Peyer's patch (tissue), 4 donors: ENCODE data around the gene AKT1. TPM values are rescaled to one million over a fixed set of nuclear protein-coding genes. Genes with fewer than 3 reads are reported as not detected.

Source experiments
- DNase-seq, 3 donors: peaks; one replicate each; pipeline ENCODE4 v3.0.0-alpha.2; 2017 to 2019
- H3K27ac ChIP-seq, 4 donors: fragments of 200-600 bp; sonication (generic); one replicate each; pipeline ENCODE4 v1.5.1; 2016 to 2019
- H3K27me3 ChIP-seq, 2 donors: fragments of 200-600 bp; sonication (generic); one replicate each; pipeline ENCODE4 v1.5.1; 2019
- H3K36me3 ChIP-seq, 3 donors: fragments of 200-600 bp; sonication (generic); one replicate each; pipeline ENCODE4 v1.5.1; 2016 to 2019
- H3K4me1 ChIP-seq, 4 donors: fragments of 200-600 bp; sonication (generic); one replicate each; pipeline ENCODE4 v1.5.1; 2016 to 2019
- H3K4me3 ChIP-seq, 4 donors: fragments of 200-600 bp; sonication (generic); 1 replicate in 3 of 4; 2 replicates in 1 of 4; pipeline ENCODE4 v1.5.1; 2016 to 2019; ENCODE audit warnings: mild to moderate bottlenecking in 1 of 4
- H3K9me3 ChIP-seq, 4 donors: fragments of 200-600 bp; sonication (generic); one replicate each; pipeline ENCODE4 v1.5.1; 2016 to 2019; ENCODE audit warnings: mild to moderate bottlenecking in 1 of 4
- POLR2A ChIP-seq, 2 donors: fragments of 450-650 bp; IDR thresholded peaks; one replicate each; pipeline ENCODE4 v1.5.1; 2017; ENCODE audit warnings: antibody characterized with exemption in 2 of 2, mild to moderate bottlenecking in 2 of 2, moderate library complexity in 2 of 2
- total RNA-seq, 4 donors: library from RNA; depleted of rRNA; stranded (reverse); fragments of >200 nt; gene quantifications; one replicate each; pipeline ENCODE4 v1.1.0, GENCODE V29; 2016
- TF ChIP-seq, protein P1 (sequence below), 6 experiments: fragments of 450-650 bp in 4 of 6; fragments of 200-600 bp in 2 of 6; sonication (generic) in 1 of 6; IDR thresholded peaks; one replicate each; pipeline ENCODE4 v1.5.1; 2017 to 2019; ENCODE audit warnings: antibody characterized with exemption in 6 of 6, mild to moderate bottlenecking in 3 of 6, moderate library complexity in 1 of 6

The AKT1 gene
- total RNA-seq, 4 donors from 2014 or later = 85.6 to 259 (median 111) TPM

DNA sequence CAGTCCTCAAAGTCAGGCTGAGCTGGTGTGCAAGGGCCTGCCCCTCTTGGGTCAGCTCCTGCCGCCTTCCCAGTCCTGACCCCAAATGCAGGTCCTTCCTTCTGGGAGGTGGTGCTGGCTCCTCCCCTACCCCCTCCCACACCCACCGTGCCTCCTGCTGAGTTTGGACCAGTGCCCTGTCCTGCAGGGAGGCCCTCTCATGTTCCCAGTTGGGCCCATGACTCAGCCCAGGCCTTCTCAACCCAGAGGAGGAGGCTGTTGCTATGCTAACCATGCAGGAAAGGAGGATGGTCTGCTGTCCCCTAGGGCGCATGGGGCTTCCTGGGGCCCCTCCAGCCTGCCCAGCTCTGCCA lies 9.8 kb upstream of the AKT1 start:
- H3K4me1 ChIP-seq = peaks cover 6 to 24% (median 9%) of the 10 kb centered on the region in 4 donors
- no peak overlapping the region for H3K27ac ChIP-seq
- H3K9me3 ChIP-seq = no peaks in the 10 kb centered on the region

DNA sequence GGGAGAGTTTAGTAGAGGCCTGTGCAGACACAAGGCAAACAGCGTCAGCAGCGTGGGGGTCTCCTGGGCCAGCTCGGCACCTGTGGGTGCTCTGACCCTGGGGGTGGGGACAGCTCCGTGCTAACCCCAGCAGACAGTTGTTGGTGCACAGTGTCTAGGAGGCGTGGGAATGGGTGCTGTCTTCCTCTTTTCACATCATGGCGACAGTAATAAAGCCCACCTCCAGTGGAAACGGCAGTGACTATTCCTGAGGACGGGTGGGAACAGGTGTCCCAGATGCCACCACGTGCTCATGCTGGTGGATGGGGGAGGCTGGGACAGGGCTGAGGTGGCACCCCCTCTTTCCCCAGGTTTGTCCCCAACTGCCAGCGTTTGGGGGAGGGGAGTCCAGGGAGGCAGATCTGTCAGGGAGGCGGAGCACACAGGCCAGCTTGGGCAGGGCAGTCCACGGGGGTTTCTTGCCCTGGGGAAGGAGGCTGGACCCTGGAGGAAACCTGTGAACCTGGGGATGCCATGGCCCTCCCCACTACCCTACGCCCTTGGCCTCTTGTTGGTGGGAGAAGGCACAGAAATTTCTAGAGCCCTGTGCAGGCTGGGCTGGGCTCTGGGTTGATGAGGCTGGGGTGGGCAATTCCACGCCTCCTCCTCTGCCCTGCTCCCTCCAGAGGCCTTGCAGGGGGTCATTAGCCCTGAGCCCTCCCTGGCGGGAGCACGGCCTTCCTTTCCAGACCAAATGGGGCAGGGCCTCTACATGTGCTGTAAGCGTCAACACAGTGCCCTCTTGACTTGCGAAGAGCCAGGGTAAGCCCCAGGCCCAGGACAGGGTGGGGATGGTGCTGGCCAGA lies 9.2 kb upstream of the AKT1 start:
- Histone ChIP-seq H3K27ac (no peak overlapping the region), H3K4me3 (no peak overlapping the region), H3K4me1 (peaks cover 6 to 29% (median 11%) of the 10 kb centered on the region in 4 donors), H3K9me3 (no peaks in the 10 kb centered on the region), H3K27me3 (no peaks in the 10 kb centered on the region), H3K36me3 (no peaks in the 10 kb centered on the region)
- TF ChIP-seq, protein P1, sequence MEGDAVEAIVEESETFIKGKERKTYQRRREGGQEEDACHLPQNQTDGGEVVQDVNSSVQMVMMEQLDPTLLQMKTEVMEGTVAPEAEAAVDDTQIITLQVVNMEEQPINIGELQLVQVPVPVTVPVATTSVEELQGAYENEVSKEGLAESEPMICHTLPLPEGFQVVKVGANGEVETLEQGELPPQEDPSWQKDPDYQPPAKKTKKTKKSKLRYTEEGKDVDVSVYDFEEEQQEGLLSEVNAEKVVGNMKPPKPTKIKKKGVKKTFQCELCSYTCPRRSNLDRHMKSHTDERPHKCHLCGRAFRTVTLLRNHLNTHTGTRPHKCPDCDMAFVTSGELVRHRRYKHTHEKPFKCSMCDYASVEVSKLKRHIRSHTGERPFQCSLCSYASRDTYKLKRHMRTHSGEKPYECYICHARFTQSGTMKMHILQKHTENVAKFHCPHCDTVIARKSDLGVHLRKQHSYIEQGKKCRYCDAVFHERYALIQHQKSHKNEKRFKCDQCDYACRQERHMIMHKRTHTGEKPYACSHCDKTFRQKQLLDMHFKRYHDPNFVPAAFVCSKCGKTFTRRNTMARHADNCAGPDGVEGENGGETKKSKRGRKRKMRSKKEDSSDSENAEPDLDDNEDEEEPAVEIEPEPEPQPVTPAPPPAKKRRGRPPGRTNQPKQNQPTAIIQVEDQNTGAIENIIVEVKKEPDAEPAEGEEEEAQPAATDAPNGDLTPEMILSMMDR (IDR thresholded peaks at IDR 0.05) = no peak
- TF ChIP-seq POLR2A (IDR thresholded peaks at IDR 0.05) = no peak
- DNase-seq = no peak

More for the DNA sequence above, 9.8 kb upstream of the AKT1 start:
- TF ChIP-seq, protein P1 (IDR thresholded peaks at IDR 0.05) = no peak
- TF ChIP-seq POLR2A (IDR thresholded peaks at IDR 0.05) = no peak
- H3K36me3 ChIP-seq = no peaks in the 10 kb centered on the region
- no peak overlapping the region for H3K4me3 ChIP-seq
- H3K27me3 ChIP-seq = no peaks in the 10 kb centered on the region
- no peak for DNase-seq

DNA sequence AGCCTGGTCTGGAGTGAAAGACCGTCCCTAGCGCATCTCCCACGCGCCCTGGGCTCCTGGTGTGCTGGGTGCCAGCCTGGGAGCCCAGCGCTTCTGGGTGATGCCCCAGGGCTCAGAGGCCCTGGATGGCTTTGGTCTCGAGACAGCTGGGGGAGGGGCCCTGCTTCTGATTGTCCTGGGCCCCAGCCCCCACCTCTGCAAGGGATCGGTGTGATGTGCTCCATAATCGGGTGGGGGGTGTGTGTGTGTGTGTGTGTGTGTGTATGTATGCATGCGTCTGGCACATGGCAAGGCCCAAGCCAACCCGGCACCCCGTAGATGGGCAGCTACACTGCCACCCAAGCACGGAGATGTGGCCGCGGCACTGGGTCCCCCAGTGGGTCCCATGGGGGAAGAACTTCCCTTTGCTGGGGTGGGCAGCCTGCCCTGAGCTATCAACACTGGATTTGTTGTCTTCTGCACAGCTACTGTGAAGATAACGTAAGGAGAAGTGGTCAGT lies 8.4 kb upstream of the AKT1 start:
- Histone ChIP-seq H3K27ac (no peak overlapping the region), H3K27me3 (no peaks in the 10 kb centered on the region), H3K36me3 (no peaks in the 10 kb centered on the region), H3K4me3 (no peak overlapping the region), H3K9me3 (no peaks in the 10 kb centered on the region), H3K4me1 (peaks cover 6 to 35% (median 11%) of the 10 kb centered on the region in 4 donors)
- TF ChIP-seq, protein P1 (IDR thresholded peaks at IDR 0.05) = no peak
- no peak for TF ChIP-seq POLR2A (IDR thresholded peaks at IDR 0.05)
- no peak for DNase-seq

DNA sequence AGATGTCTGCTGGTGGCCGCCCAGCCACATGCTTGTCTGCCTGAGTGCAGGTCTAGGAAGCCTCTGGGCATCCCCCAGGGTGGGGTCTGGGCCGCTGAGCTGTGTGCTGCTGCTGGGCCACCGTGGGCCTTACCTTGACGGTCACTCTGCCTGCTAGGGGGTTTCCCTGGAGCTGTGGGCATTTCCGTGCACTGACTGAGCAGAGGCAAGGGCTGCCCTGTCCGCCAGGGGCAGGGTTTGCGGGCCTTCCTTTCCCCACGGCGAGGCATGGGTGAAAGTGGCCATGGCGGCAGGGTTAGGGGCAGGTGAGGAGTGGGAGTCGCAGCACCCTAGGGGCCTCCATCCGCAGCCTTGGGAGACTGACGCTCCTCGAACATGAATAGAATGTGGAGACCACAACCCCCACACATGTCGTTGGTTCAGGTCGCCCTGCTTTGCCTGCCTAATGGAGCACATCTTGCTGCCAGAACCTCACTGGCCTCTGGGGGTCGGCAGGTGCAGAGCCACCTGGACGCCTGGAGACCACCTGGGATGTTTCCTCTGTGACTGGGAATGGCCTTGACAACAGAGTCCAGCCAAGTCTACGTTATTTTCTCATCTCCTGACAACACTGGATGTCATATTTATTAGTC lies 7.8 kb upstream of the AKT1 start:
- Histone ChIP-seq H3K4me3 (no peak overlapping the region), H3K4me1 (peaks cover 6 to 35% (median 11%) of the 10 kb centered on the region in 4 donors)
- TF ChIP-seq, protein P1 (IDR thresholded peaks at IDR 0.05) = no peak
- TF ChIP-seq POLR2A (IDR thresholded peaks at IDR 0.05) = no peak

DNA sequence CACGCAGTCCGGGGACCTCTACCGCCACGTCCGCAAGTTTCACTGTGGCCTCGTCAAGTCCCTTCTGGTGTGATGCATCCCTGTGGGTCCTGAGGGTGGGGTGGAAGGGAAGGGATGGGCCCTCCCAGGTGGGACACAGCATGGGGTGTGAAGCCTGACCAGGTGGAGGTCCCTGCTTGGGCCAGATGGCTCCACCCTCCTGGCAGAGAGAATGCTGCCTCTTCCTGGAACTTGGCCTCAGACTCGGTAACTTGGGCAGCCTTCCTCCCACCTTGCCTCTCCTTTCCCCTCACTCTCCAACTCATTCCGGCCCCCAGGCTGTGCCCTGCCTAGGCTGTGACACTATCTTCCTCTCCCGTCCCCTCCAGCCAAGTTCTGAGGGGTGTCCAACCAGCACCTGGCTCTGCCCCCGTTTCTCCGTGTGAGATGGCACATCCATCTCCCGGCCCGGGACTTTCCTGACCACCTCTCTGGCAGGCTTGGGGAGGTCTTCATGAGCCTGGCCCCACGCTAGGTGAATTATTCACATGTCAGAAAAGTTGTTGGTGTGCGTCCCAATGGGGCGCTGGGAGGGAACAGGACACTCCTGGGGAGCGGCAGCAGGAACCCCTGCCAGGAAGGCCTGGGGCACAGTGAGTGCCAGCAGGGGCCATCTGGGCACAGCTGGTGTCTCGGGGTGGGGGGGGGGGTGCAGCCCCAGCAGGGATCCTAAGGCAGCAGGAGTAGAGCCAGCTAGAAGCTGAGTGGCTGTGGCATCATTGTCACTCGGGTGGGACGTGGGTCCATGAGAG lies 7.0 kb upstream of the AKT1 start:
- no peaks in the 10 kb centered on the region for H3K36me3 ChIP-seq
- H3K9me3 ChIP-seq = no peaks in the 10 kb centered on the region
- TF ChIP-seq, protein P1 (IDR thresholded peaks at IDR 0.05) = no peak
- no peak for TF ChIP-seq POLR2A (IDR thresholded peaks at IDR 0.05)
- H3K4me3 ChIP-seq = no peak overlapping the region
- no peak overlapping the region for H3K27ac ChIP-seq
- H3K27me3 ChIP-seq = no peaks in the 10 kb centered on the region
- peaks cover 6 to 41% (median 14%) of the 10 kb centered on the region in 4 donors for H3K4me1 ChIP-seq
- DNase-seq = no peak

More for the DNA sequence above, 7.8 kb upstream of the AKT1 start:
- H3K9me3 ChIP-seq = no peaks in the 10 kb centered on the region
- no peaks in the 10 kb centered on the region for H3K36me3 ChIP-seq
- H3K27me3 ChIP-seq = no peaks in the 10 kb centered on the region
- no peak for DNase-seq
- no peak overlapping the region for H3K27ac ChIP-seq
